Measurements from ENCODE around the gene C9orf50.

The C9orf50 gene

GRCh38 chr9:129631674-129632129 is 10.8 kb upstream of the C9orf50 start:
- DNase-seq (ENCODE audit: low spot score), result no peak

GRCh38 chr9:129630967-129631673 is 10.2 kb upstream of the C9orf50 start:
- peak; percentile 75 for DNase-seq (ENCODE audit: low spot score)

DNA sequence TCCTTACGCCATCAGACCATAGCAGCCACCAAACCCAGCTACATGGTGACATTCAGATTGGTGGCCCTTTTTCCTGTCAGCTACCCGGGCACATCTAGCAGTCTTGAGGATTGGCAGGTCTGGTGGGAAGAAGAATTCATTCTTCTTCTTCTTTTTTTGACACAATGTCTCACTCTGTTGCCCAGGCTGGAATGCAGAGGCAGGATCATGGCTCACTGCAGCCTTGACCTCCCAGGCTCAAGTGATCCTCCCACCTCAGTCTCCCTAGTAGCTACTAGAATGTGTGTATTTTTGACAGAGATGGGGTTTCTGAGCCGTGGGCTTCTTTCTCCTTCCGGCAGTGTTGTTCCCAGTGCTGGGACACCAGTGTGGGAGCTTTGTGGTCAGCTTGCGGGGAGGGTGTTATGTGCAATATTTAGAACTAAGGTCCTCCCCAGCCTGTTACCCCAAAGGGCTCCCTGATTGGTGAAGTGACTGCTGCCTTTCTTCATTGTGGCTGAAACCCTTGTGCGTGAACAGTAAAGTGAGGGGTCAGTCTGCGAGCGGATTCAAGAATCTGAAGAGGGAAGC is 8.4 kb upstream of the C9orf50 start:
- no peak for DNase-seq (ENCODE audit: low spot score)

GRCh38 chr9:129628709-129629108 is 7.8 kb upstream of the C9orf50 start:
- no peak for DNase-seq (ENCODE audit: low spot score)

DNA sequence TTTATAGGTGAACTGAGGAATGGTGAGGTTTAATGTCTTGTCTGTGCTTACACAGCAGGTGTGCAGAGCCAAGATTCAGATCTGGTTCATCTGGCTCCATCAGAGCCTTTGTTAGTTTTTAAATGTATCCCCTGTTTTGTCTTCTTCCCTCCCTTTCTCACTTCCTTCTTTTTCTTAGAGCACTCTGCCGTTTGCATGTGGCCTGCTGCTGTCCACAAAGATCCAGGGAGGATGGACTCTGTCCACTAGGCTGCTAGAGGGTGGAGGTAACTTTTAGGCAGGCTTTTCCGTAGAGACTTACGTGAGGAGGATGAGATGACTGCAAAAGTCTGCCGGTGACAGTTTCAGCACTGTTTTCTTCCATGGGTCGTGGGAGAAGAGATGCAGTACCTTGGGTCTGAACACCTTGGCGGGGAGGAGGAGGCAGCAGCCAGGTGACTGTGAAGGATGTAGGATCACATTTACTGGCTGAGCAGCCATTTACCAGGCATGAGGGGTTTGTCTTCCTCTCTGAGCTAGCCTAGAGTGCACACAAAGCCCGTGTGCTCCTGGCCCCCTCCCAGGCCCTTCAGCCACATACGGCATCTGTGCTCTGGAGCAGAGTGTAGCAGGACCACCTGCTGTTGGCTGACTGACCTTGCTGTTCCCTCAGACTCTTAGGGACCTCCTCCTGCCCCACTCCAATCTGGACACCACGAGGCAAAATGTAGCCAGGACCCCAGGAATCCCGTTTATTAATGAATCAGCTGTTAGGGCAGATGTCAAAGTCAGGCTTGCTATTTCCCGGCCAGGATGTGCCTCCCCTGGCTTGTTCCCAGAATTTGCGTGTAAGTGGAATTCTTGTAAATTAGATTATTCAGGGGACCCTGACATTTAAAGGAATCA is 6.9 kb upstream of the C9orf50 start:
- no peak for DNase-seq (ENCODE audit: low spot score)

DNA sequence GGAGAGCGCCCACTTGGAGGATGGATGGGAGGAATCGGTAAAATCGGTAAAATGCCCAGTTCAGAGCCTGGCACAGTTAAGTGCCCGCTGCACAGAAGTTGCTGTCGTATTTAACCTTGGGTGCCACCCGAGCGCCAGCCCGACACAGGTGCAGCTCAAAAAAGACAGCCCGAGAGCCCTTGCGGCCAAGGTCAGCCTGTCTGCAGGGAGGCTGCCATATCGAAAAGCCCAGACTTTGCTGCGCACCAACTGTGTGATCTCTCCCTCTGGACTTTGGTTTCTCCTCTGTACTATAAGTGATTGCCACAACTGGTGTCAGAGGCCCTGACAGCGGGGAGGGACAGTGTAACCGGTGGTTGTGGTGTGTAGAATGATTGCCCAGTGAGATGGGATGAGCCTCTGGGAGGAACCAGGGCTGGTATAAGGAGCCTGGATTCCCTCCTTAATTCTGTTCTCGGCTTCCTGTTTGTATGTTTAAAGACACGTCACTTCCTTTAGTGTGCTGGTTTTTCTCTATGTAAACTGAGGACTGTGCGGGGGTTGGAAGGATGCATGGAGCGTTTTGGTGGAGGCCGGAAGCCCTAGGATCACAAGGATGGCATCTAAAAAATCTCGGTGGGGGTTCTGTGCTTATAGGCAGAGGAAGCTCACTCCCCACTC is 5.9 kb upstream of the C9orf50 start:
- DNase-seq (ENCODE audit: low spot score), result no peak

DNA sequence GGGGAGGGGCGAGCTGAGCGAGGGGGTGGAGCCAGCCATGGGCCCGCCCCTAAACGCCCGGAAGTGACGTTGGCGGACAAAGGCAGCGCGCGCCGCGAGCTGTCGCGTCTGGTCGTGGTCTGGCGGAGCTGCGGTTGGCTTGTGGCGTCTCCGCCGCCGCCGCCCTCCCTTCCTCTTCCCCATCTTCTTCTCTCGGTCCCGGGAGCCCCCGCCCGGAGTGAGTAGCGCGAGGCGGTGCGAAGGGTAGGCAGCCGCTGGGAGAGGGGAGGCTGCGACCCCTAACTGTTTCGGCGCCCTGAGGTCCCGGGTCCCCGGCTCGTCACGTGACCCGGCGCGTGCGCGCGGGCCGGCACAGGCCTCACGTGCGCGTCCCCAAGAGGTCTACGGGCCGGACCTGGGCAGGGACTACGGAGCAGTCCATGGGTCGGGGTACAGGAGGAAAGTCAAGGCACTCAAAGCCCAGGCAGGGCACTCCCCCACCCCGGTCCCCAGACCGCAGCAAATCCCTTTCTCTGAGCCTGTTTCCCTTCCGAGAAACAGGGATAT is 5.3 kb upstream of the C9orf50 start, which contains the start of gene NTMT1:
Gene NTMT1 (plus strand): TSS at position 85 of the 546 bp plus-strand sequence. CDS start 6,541 bp downstream, outside the sequence.
- DNase-seq (ENCODE audit: low spot score), result peak; percentile 81

- DNase-seq (ENCODE audit: low spot score), result no peak
These were observed 4.0 kb upstream of the C9orf50 start for GRCh38 chr9:129624947-129625346.

DNA sequence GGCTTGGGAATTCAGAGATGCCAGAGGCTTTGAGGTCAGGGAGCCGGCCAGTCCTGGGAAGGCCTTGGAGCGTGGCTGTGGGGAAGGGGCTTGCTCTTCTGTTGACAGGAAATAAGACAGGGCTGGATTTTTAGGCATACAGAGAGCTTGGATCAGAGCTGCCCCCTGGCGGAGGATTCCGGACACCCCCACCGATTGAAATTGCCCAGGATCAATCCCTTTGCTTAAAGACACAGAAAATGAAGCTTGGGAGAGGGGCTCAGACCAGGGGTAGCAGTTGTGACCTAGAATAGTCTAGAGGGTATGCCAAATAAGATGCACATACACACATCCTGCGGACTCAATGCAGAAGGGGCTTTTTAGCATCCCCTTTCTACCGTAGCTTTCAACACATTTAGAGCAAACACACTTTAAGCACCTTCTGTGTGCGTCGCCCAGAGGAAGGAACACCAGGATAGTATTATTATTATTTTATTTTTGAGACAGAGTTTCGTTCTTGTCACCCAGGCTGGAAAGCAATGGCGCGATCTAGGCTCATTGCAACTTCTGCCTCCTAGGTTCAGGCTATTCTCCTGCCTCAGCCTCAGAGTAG is 3.4 kb upstream of the C9orf50 start:
- no peak for DNase-seq (ENCODE audit: low spot score)

- no peak for DNase-seq (ENCODE audit: low spot score)
These were observed 2.4 kb upstream of the C9orf50 start for GRCh38 chr9:129623331-129623730.

DNA sequence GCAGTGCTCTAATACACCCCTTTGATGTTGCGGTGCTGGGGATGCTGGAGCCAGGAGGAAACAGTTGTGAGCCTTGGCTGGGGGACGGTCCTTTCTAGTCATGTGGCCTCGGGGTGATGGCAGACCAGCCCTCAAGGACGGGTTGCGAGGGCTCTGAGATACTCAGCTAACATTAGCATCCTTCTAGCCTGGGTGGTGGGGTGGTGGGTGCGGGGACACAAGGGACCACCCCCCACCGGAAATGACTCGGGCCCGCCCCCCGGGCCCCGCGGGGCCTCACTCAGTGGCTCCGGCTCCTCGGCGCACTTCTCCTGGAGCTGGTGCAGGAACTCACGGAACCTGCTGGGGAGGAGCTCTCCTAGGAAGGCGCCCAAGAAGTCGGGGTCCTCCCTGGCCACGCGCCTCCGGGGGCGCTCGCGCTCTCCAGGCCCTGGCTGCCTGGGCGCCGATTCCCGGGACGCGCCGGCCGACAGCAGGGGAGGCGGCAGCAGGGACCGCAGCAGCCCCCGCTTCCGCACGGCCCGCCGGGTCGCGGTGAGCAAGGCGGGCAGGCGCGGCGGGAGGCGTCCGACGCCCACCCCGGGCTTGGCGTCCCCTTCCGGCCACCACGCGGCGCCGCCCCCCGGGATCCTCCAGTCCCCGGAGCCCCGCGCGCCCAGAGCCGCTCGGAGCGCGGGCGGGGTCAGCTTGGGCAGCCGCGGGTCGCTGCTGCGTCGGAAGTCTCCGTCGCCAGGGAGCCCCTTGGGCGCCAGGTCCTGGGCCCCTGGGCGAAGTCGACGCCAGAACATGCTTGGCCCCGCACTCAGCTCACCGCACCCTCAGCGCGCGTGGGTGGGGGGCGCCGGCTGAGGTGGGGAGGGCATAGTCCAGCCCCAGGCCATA is 873 bp downstream of the C9orf50 start:
- no peak for DNase-seq (ENCODE audit: low spot score)

DNA sequence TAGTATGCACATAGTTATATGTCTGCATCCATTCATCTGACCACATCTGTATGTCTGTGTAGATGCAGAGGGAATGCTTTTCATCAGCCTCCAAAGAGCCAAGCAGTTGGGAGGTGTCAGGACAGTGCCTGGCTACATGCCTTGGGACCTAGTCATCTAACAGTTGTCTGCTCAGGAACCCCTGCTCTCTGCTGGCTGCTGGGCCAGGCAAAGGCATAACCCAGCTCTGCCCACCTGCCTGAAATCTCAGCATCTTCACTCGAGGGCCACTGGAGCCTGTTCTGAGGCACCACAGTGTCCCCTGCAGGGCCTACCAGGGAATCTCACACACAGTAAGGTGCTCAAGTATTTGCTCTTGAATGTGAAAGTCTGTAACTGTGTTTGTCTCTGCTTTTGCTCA is 3.7 kb downstream of the C9orf50 start:
- DNase-seq (ENCODE audit: low spot score), result no peak

DNA sequence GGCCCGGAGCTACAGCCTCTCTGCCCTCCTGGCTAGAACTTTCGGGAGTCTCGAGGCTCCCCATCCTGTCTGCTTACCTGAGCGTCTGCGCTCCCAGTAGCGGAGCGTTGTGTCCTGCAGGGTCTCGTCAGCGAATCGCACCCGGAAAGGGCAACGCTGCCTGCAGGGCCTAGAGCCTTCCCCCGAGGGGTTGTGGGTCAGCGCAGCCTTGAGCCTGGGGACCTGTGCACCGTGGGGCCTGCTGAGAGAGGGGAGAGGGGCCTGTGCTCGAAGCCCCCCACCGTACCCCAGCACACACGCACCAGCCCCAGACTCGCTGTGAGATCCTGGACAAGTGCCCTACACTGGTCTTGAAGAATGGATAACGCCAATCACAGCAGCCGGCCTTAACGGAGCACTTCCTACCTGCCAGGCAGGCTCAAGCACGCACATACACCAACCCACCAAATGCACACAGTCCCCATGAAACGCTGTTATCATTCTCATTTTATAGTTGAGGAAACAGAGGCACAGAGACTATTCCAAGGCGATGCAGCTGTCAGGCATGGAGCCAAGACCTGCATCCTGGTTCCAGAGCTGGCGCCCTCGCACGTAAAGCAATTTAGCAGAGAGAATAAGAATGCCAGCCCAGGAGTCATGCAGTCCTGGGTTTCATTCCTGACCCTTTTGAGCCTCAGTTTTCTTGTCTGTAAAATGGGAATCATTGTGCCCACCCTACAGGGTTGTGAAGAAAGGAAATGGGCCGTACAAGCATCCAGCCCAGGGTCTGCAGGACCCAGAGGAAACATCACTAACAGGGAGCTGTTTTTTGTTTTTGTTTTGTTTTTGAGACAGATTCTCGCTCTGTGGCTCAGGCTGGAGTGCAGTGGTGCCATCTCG is 5.3 kb downstream of the C9orf50 start:
- no peak for DNase-seq (ENCODE audit: low spot score)

DNA sequence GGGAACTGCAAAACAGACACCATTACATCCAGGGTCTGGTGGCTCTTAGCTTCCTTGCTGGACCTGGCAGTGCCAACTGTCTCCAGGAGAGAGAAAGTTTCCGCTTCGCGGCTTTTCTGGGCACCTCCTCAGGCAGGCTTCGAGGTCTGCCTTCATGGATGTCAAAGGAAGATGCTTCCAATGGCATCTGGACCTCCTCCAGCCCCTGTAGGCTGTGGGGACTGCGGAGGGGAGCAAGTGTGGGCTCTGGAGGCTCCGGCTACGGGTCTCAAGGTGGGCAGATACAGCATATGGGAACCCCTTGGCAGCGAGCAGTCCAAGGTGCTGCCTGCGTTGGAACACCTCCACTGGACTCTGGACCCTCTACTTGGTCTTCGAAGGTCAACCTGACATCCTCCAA is 6.0 kb downstream of the C9orf50 start:
- no peak for DNase-seq (ENCODE audit: low spot score)

DNA sequence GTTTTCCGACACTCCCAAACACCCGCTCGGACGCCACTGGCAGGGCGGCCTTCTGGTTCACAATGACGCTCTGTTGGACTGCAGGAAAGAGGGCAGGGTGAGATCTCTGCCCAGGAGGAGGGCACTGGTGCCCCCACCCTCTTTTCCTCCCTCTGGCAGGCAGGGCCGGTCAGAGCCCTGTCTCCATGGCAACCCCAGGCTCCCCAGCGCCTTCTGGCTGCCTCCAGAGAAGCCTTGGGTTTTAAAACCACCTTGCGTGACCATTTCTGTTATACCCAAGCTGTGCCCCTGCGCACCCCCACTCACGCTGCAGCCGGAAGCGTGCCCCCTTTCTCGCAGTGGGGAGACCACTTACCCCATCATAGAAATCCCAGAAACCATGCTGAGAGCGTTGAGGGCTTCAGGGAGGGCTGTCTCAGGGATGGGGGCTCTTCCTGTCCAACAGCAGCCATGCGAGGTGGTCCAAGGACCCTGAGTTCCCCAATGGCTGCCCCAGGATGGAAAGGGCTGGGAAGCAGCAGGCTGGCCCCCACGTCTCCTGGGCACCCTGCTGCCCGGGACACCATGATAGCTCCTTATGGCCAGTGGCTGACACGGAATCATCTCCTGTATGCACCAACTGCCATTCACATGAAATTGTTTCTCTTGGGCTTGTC is 7.3 kb downstream of the C9orf50 start:
- peak; percentile 92 for DNase-seq (ENCODE audit: low spot score)

GRCh38 chr9:129612815-129613519 is 7.9 kb downstream of the C9orf50 start:
- no peak for DNase-seq (ENCODE audit: low spot score)

DNA sequence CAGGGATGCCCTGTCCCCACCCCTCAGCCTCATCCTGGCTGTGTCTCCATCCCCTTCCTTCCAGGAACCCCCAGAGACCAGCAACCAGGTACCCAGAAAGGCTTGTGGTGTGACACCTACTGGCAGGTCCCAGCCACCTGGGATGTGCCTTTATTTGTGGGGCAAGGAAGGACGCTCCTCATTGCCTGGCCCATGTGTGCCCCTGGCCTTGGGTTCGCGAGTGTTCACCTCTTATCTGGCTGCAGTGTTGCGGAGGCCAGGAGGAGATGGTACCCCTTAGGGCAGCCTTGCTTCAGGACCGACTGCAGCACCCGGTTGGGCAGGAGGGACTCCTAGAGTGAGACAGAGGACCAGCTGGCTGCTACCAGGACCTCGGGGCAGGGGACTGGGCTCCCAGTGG is 8.8 kb downstream of the C9orf50 start:
- DNase-seq (ENCODE audit: low spot score), result no peak

GRCh38 chr9:129611307-129611800 is 9.5 kb downstream of the C9orf50 start:
- no peak for DNase-seq (ENCODE audit: low spot score)

Data from pons (tissue), 1 donor.